GM12878 (cell line): Measurements from ENCODE around the gene PDILT. TPM values are rescaled to one million over a fixed set of nuclear protein-coding genes. Genes with fewer than 3 reads are reported as not detected.
"Not testable (repeated sequence)": the region's sequence is repeated elsewhere in the genome, so short reads cannot be mapped to it uniquely, and the experiment has no call there.

Experiments used
- ATAC-seq: fragments of 200-7000 bp; cut with Tn5 transposase; 3 replicates; pipeline ENCODE4 v1.9.1; 2020; ENCODE audit warnings: mild to moderate bottlenecking, moderate library complexity
- Bru-seq: library from RNA; stranded (reverse); fragments of 400-500 nt; gene quantifications from one replicate; lab custom pipeline; 2021; lab: Mats Ljungman, UMichigan
- BruChase-seq, 2 experiments: library from RNA; stranded (reverse); fragments of 400-500 nt; gene quantifications; one replicate each; lab custom pipeline; 2021; lab: Mats Ljungman, UMichigan
- BruUV-seq: library from RNA; stranded (reverse); fragments of 400-500 nt; replicated peaks from 2 replicates; lab custom pipeline; 2021; lab: Mats Ljungman, UMichigan
- CTCF ChIA-PET: fragments of 300-600 bp; sonication (Branson Sonifier 250); formaldehyde crosslinking; extraction: SDS; loops from one replicate; lab custom pipeline; 2021; ENCODE audit warnings: inconsistent platforms; lab: Yijun Ruan, JAX
- POLR2A ChIA-PET: fragments of 350-600 bp; formaldehyde crosslinking; extraction: SDS; loops from one replicate; lab custom pipeline; 2021; ENCODE audit warnings: inconsistent platforms; lab: Charles Lee
- RAD21 ChIA-PET: fragments of 300-600 bp; sonication (Branson Sonifier 250); formaldehyde crosslinking; loops from one replicate; lab custom pipeline; 2023; ENCODE audit warnings: antibody characterized with exemption; ENCODE audit not compliant: unreplicated experiment; lab: Charles Lee
- SMC1A ChIA-PET: fragments of 300-600 bp; sonication (Branson Sonifier 250); formaldehyde crosslinking; loops from one replicate; lab custom pipeline; 2023; ENCODE audit not compliant: unreplicated experiment, uncharacterized antibody; lab: Charles Lee
- DNase-seq: peaks from one replicate; pipeline ENCODE4 v3.0.0-alpha.2; 2011; ENCODE audit warnings: low read depth, low spot score
- FAIRE-seq: peaks from 3 replicates; lab custom pipeline; 2011; peaks lifted over from hg19 to GRCh38; lab: Jason Lieb, UNC
- H2AFZ ChIP-seq: 2 replicates; pipeline ENCODE4 v1.6.0; 2011; ENCODE audit warnings: low read depth, low read length, control low read depth; ENCODE audit not compliant: control insufficient read depth
- H3K27ac ChIP-seq: 2 replicates; pipeline ENCODE4 v1.5.1; 2011; ENCODE audit warnings: control low read depth; ENCODE audit not compliant: control insufficient read depth, insufficient read depth
- H3K27me3 ChIP-seq, 2 experiments: replicated peaks in 1 of 2; 2 replicates each; pipeline versions ENCODE4 v1.6.0 to v1.6.1; 2011; ENCODE audit warnings: low read length in 1 of 2; ENCODE audit not compliant: control insufficient read depth in 2 of 2, insufficient read depth in 2 of 2
- H3K36me3 ChIP-seq, 2 experiments: 2 replicates each; pipeline ENCODE4 v1.5.1; 2011; ENCODE audit warnings: low read length in 1 of 2; ENCODE audit not compliant: control insufficient read depth in 2 of 2, insufficient read depth in 2 of 2
- H3K4me1 ChIP-seq: 2 replicates; pipeline ENCODE4 v1.6.1; 2011; ENCODE audit warnings: mild to moderate bottlenecking, low read length, moderate library complexity, mixed read lengths; ENCODE audit not compliant: control insufficient read depth, insufficient read depth
- H3K4me2 ChIP-seq: 2 replicates; pipeline ENCODE4 v1.6.0; 2011; ENCODE audit warnings: control low read depth; ENCODE audit not compliant: control insufficient read depth, insufficient read depth
- H3K4me3 ChIP-seq: fragments of 200-600 bp; sonication (generic); 2 replicates; pipeline ENCODE4 v1.5.1; 2016
- H3K79me2 ChIP-seq: 2 replicates; pipeline ENCODE4 v1.6.0; 2011; ENCODE audit warnings: low read length; ENCODE audit not compliant: control insufficient read depth, insufficient read depth
- H3K9ac ChIP-seq: 2 replicates; pipeline ENCODE4 v1.8.0; 2011; ENCODE audit warnings: low read length, control low read depth, mixed read lengths; ENCODE audit not compliant: control insufficient read depth, insufficient read depth
- H3K9me3 ChIP-seq: replicated peaks from 3 replicates; pipeline ENCODE4 v1.5.1; 2011; ENCODE audit warnings: mild to moderate bottlenecking, low read length; ENCODE audit not compliant: control insufficient read depth, insufficient read depth
- H4K20me1 ChIP-seq: 2 replicates; pipeline ENCODE4 v1.6.0; 2011; ENCODE audit not compliant: control insufficient read depth, insufficient read depth
- JUNB ChIP-seq: IDR thresholded peaks from 2 replicates; pipeline ENCODE4 v1.6.1; 2016; ENCODE audit warnings: antibody characterized with exemption, mild to moderate bottlenecking
- NR2C1 ChIP-seq: fragments of 450-650 bp; IDR thresholded peaks from 2 replicates; pipeline ENCODE4 v1.6.1; 2017; ENCODE audit warnings: antibody characterized with exemption, mild to moderate bottlenecking, moderate library complexity
- RFX5 ChIP-seq: IDR thresholded peaks from 2 replicates; pipeline ENCODE4 v1.6.1; 2011; ENCODE audit warnings: low read depth, low read length, improper control_type of control experiment
- YY1 ChIP-seq: IDR thresholded peaks from 2 replicates; pipeline ENCODE4 v1.6.1; 2011; ENCODE audit warnings: low read depth, mild to moderate bottlenecking, low read length
- ZNF217 ChIP-seq: fragments of 450-650 bp; IDR thresholded peaks from 2 replicates; pipeline ENCODE4 v1.6.1; 2017; ENCODE audit warnings: antibody characterized with exemption, mild to moderate bottlenecking
- WGBS: methylation state at CpG from one replicate; pipeline ENCODE4 v1.1.6; 2016; ENCODE audit warnings: low lambda C conversion rate; ENCODE audit not compliant: insufficient replicate concordance, insufficient coverage; ENCODE audit errors: missing lambda C conversion rate; 5-methylcytosine and 5-hydroxymethylcytosine counted together
- in situ Hi-C: fragments of 300-500 bp; cut with MboI; formaldehyde crosslinking; loops from 9 replicates; pipeline ENCODE4 v1.14.3; 2018; ENCODE audit warnings: mixed read lengths
- intact Hi-C: fragments of 100-400 bp; cut with micrococcal nuclease; formaldehyde crosslinking; loops from one replicate; pipeline ENCODE4 v1.14.2; 2022; ENCODE audit not compliant: unreplicated experiment
- long read RNA-seq, 2 experiments: library from polyadenylated mRNA; unstranded; transcript quantifications; one replicate each; pipeline ENCODE4 v2.0.0, GENCODE V29; 2019 to 2020
- polyA minus RNA-seq, 3 experiments: library from RNA; depleted of rRNA, polyadenylated mRNA; stranded (reverse); fragments of >200 nt; gene quantifications; 2 replicates each; pipeline ENCODE4 v1.2.3, GENCODE V29; 2011
- polyA plus RNA-seq, 11 experiments: library from polyadenylated mRNA; depleted of rRNA in 4 of 11; unstranded in 6 of 11; stranded (reverse) in 5 of 11; fragments of >200 nt; fragmentation: Nextera tagmentation in 4 of 11; fragmentation: Illumina TruSeq in 1 of 11; extraction: Ambion mirVana in 4 of 11; extraction: Trizol in 1 of 11; gene quantifications; 1 replicate in 1 of 11; 2 replicates in 10 of 11; pipeline versions ENCODE4 v1.2.1 to v1.2.3, GENCODE V29; 2011 to 2016; ENCODE audit warnings: inconsistent platforms in 2 of 11, missing spikeins in 2 of 11, low read depth in 1 of 11
- total RNA-seq, 4 experiments: library from RNA; depleted of rRNA in 3 of 4; stranded (reverse); fragments of >200 nt in 3 of 4; fragmentation: Illumina TruSeq in 1 of 4; extraction: Trizol in 1 of 4; gene quantifications; 2 replicates each; pipeline versions ENCODE4 v1.2.1 to v1.2.3, GENCODE V29; 2013 to 2021

The PDILT gene
- not detected in 2 replicates for total RNA-seq (2013; cell fraction: nucleolus; rRNA removed)
- not detected in 2 replicates for total RNA-seq (2014; rRNA removed)
- total RNA-seq (2014; rRNA removed; fragmentation: Illumina TruSeq; extraction: Trizol): not detected in 2 replicates
- not detected in 2 replicates for total RNA-seq (2021)
- not detected for polyA plus RNA-seq (2011; ENCODE audit: low read depth)
- polyA plus RNA-seq (2011; rRNA removed): not detected in 2 replicates
- not detected in 2 replicates for polyA plus RNA-seq (2011; cell fraction: cytosol; rRNA removed)
- polyA plus RNA-seq (2011; cell fraction: nucleus; rRNA removed): not detected in 2 replicates
- polyA plus RNA-seq (2012): not detected in 2 replicates
- not detected in 2 replicates for polyA plus RNA-seq (2014; fragmentation: Illumina TruSeq; extraction: Trizol)
- not detected for polyA plus RNA-seq (2014; fragmentation: Nextera tagmentation; extraction: Ambion mirVana)
- not detected in 2 replicates for polyA plus RNA-seq (2014; rRNA removed)
- not detected for polyA plus RNA-seq (2016; fragmentation: Nextera tagmentation; extraction: Ambion mirVana)
- not detected in 2 replicates for polyA minus RNA-seq (2011; rRNA and poly(A)+ RNA removed)
- not detected in 2 replicates for polyA minus RNA-seq (2011; cell fraction: cytosol; rRNA and poly(A)+ RNA removed)
- polyA minus RNA-seq (2011; cell fraction: nucleus; rRNA and poly(A)+ RNA removed): not detected in 2 replicates
- Bru-seq, nascent RNA: not detected
- BruChase-seq, experiment 1, labeled RNA remaining after a 6-hour chase: not detected
- BruChase-seq, experiment 2, labeled RNA remaining after a 2-hour chase: not detected
- long read RNA-seq, experiment 1: 0 reads
- long read RNA-seq, experiment 2: 0 reads

- Histone ChIP-seq H3K79me2 (no peaks in the 10 kb centered on the region), H3K27me3 (no peaks in the 10 kb centered on the region), H2AFZ (no peak within 1 kb of the TSS), H4K20me1 (no peaks in the 10 kb centered on the region), H3K4me2 (no peak within 1 kb of the TSS), H3K9me3 (no peaks in the 10 kb centered on the region), H3K4me1 (no peaks in the 10 kb centered on the region), H3K36me3 (no peaks in the 10 kb centered on the region), H3K27ac (no peak within 1 kb of the TSS), H3K4me3 (no peak within 1 kb of the TSS), H3K9ac (no peak within 1 kb of the TSS)
- CTCF ChIA-PET: no interaction called here
- TF ChIP-seq ZNF217 (no peak), RFX5 (no peak), NR2C1 (no peak), JUNB (no peak), YY1 (no peak)
- intact Hi-C loops: no loop called here
- POLR2A ChIA-PET: no interaction called here
- BruUV-seq: no TSS peak
- RAD21 ChIA-PET: no interaction called here
- FAIRE-seq: no peak
- ATAC-seq: no peak
- WGBS: 83% methylated on average over 2 of the region's 2 CpGs
- no peak for DNase-seq
- SMC1A ChIA-PET: no interaction called here
- in situ Hi-C loops: no loop called here
These were observed at the start of gene PDILT for GRCh38 chr16:20404637-20405036. Gene PDILT, minus strand, starts transcription at chr16:20404737. Its CDS starts 5,437 bp downstream, at chr16:20399300.

- FAIRE-seq, SMC1A ChIA-PET, H4K20me1 ChIP-seq, H3K4me2 ChIP-seq, H3K4me3 ChIP-seq, intact Hi-C loops, H2AFZ ChIP-seq, POLR2A ChIA-PET, CTCF ChIA-PET, H3K4me1 ChIP-seq, in situ Hi-C loops, BruUV-seq, H3K36me3 ChIP-seq, H3K9ac ChIP-seq, H3K9me3 ChIP-seq, H3K27ac ChIP-seq, ATAC-seq, RAD21 ChIA-PET, DNase-seq, H3K27me3 ChIP-seq, H3K79me2 ChIP-seq: not testable (repeated sequence)
- WGBS: 0% methylated on average over 3 of the region's 5 CpGs
These were observed 49.1 kb upstream of the PDILT start for GRCh38 chr16:20453633-20454032.

- H3K27me3 ChIP-seq, ATAC-seq, FAIRE-seq, RAD21 ChIA-PET, BruUV-seq, H4K20me1 ChIP-seq, SMC1A ChIA-PET, H3K4me1 ChIP-seq, H3K4me2 ChIP-seq, H2AFZ ChIP-seq, intact Hi-C loops, DNase-seq, H3K79me2 ChIP-seq, POLR2A ChIA-PET, H3K9me3 ChIP-seq, H3K9ac ChIP-seq, in situ Hi-C loops, H3K4me3 ChIP-seq, H3K27ac ChIP-seq, H3K36me3 ChIP-seq: not testable (repeated sequence)
- CTCF ChIA-PET: interaction anchor here (0.6 kb wide), 1 partner anchor 10 kb away, joined by 3 read pairs; no protein-coding TSS in a partner anchor
- WGBS: 0% methylated on average over 1 of the region's 1 CpG
These were observed 46.8 kb upstream of the PDILT start, which contains the start of gene ACSM2A for GRCh38 chr16:20451364-20451763. Gene ACSM2A, plus strand, starts transcription at chr16:20451521. Its CDS starts 8,594 bp downstream, at chr16:20460115.
